IPS-18c (cell line): ENCODE results near the gene DYNLT1.
"Not testable (repeated sequence)": the region's sequence is repeated elsewhere in the genome, so short reads cannot be mapped to it uniquely, and the experiment has no call there.

Experiments
- H3K4me3 ChIP-seq: 2 replicates; pipeline ENCODE4 v1.7.0; 2013; ENCODE audit warnings: low read depth, mild to moderate bottlenecking, low read length, moderate library complexity; ENCODE audit not compliant: insufficient read depth
- H3K9me3 ChIP-seq: one replicate; pipeline ENCODE4 v1.6.1; 2013; ENCODE audit warnings: mild to moderate bottlenecking, low read length, moderate library complexity; ENCODE audit not compliant: control insufficient read depth, insufficient read depth

Gene DYNLT1

GRCh38 chr6:158667360-158667981, 22.9 kb upstream of the DYNLT1 start:
- H3K9me3 ChIP-seq: no peaks in the 10 kb centered on the region
- no peak overlapping the region for H3K4me3 ChIP-seq

DNA sequence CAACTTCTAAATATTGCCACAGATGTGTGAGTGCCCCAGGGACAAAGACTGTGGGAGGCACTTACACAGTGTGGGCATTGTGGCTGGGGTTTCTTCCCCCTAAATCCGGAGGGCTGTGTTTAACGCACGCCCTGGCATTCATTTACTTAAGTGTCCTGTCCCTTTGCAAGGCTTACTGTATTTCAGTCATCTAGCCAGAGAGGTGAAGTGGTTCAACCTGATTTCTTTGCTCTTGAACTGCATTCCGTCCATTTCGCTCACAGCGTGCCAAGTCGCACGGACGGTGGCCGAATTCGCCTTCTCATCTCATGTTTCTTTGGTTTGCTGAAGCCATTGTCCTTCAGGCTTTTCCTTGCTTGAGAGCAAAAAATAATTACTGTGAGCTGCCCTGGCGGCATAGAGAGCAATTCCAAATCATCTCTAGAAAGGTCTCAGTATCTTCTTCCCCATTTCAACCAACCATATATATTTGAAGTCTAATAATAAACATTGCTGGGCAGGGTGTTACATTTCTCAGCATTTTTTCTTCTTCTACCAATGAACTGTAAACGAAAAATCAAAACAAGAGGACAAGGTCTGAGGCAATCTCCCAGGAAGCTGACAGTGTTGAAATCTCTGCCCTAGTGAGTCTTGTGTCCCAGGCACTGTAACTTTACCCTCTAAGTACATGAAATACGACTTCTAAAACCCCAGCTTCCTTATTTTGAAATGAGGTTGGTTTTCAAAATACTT, 22.3 kb upstream of the DYNLT1 start:
- Histone ChIP-seq H3K9me3 (no peaks in the 10 kb centered on the region), H3K4me3 (no peak overlapping the region)

GRCh38 chr6:158665332-158665731, 20.8 kb upstream of the DYNLT1 start:
- Histone ChIP-seq H3K4me3 (no peak overlapping the region), H3K9me3 (no peaks in the 10 kb centered on the region)

DNA sequence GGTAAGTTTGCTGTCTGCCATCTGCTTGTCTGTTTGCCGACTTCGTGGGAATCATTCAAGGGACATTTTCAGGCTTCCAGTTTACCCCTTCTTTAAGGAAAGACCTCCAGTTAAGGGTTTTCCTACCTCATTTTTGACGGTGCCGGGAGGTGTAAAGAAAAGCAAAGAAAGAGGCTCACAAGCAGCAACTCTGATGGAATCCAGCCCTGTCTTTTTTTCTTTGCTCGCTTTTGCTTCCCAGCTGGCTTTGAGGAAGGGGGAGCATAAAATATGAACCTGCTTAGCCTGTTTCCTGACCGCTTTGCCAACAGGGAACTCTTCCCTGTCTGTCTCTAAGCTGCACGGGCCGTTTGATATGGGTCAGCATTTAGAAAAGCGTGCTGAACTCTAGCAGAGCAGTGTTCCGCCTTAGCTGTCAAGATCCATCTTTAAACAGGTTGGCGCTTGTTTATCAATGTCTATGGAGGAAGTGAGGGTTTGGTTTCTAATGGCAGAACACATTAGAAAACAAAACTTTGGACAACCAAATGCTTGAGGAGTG, 19.2 kb upstream of the DYNLT1 start:
- no peaks in the 10 kb centered on the region for H3K9me3 ChIP-seq
- H3K4me3 ChIP-seq: no peak overlapping the region

DNA sequence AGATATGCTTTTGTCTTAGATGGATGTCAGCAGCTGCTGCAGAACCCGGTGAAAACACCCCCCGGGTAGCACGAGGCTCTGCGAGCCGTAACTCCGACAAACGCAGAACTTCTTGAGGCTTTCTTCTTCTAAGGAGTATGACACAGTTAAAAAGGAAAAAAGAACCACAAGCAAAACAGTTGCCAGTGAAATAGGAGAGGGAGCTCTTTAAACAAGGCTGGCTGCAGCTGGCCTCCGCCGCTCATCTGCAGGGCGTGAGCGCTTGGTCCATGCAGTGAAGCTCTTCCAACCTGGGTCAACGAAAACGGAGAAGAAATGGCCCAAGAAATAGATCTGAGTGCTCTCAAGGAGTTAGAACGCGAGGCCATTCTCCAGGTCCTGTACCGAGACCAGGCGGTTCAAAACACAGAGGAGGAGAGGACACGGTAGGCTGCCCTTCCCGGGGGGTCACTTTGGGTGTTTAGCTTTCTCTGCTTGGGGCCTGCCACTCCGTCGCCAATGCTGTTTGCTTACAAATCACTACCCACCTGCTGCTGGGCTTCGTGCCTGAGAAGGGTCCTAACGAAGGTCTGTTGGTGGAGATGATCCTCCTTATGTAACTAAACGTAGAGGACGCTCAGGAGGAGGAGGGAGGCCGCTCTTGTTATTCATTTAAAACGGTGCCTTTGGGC, 18.5 kb upstream of the DYNLT1 start:
- H3K9me3 ChIP-seq: no peaks in the 10 kb centered on the region
- peak overlapping the region; percentile 10; the same call in 1 of the 2 replicates for H3K4me3 ChIP-seq

- H3K4me3 ChIP-seq: no peak overlapping the region
- no peaks in the 10 kb centered on the region for H3K9me3 ChIP-seq
These were observed 18.0 kb upstream of the DYNLT1 start for GRCh38 chr6:158662607-158662953.

DNA sequence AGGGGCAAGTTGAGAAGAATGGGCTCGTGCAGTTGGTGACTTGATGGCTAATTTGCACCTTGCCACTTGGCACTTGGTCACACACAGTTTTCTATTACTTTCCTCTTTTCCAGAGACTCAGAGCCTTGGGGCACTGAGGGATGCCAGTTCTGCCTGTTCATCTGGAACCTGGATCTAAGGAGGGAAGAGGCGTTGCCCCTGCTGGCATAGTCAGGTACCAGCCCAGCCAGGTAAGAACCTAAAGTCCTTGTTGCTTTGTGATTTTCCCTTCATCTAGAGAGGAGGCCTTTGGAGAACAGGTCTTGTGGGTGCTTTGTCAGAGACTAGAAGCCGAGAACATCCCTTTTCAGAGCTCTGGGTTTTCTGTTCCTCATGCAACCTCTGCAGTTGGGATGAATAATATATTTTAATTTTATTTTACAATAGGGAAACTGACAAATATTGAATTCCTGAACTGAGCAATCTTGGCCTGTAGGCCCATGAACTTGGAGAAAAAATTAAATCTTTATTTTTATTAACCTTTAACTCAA, 16.7 kb upstream of the DYNLT1 start:
- Histone ChIP-seq H3K9me3 (no peaks in the 10 kb centered on the region), H3K4me3 (no peak overlapping the region)

- Histone ChIP-seq H3K4me3 (no peak overlapping the region), H3K9me3 (no peaks in the 10 kb centered on the region)
These were observed 15.8 kb upstream of the DYNLT1 start for GRCh38 chr6:158660333-158660754.

GRCh38 chr6:158656986-158657385, 12.4 kb upstream of the DYNLT1 start:
- H3K9me3 ChIP-seq, H3K4me3 ChIP-seq: not testable (repeated sequence)

- no peaks in the 10 kb centered on the region for H3K9me3 ChIP-seq
- H3K4me3 ChIP-seq: no peak overlapping the region
These were observed 11.3 kb upstream of the DYNLT1 start for GRCh38 chr6:158655569-158656450.

- Histone ChIP-seq H3K4me3 (no peak overlapping the region), H3K9me3 (no peaks in the 10 kb centered on the region)
These were observed 10.5 kb upstream of the DYNLT1 start for GRCh38 chr6:158654960-158655489.

DNA sequence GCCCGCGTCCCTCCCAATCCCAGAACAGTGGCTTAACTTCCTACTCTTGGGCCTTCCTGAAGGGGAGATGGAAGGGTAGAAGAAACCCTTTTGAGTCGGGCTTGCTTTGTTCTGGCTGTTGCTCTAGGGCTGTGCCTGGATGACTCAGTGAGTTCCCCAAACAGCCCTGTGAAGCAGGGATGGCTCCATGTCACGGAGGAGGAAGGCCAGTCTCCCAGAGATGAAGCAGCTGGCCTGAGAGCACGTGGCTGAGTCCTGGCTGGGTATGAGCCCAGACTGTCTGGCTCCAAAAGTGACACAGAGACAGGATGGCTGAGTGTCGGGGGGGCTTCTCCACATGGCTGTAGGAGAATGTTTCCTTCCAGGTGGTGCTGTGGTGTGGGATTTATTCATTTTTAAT, 10.0 kb upstream of the DYNLT1 start:
- Histone ChIP-seq H3K4me3 (no peak overlapping the region), H3K9me3 (no peaks in the 10 kb centered on the region)

DNA sequence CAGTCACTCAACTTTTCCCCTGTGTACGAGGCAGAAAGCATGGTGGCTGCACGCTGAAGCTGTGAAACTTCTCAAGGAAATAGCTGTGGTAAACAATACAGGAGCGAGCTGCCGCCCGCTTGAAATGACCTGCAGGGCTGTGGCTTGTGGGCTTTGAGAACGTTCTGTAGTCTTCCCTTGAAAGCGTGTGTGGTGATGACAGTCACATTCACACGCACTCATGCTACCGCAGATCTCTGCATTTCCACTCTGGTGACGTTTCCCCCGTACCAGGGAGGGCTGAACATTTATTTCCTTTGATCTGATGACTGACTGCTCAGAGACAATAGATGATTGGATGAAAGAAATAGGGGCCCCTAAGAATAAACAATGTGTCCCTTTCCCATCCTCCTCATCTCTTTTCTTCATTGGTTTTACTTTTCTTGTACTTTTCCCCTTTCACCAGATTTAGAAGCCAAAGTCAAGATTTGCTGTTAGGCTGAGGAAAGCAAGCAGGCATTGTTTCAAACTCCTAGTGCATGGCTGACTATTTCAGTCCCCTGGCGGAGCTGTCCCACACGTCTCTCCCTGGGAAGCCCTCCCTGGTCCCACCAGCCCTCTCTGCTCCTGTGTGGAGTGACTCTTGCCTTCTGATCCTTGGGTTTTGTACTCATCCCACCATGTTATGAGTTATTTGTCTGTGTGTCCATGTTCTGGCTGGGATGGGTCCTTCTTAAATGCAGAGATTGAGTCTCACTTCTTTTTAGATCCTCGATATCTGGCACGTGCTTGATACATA, 9.2 kb upstream of the DYNLT1 start:
- H3K4me3 ChIP-seq: no peak overlapping the region
- no peaks in the 10 kb centered on the region for H3K9me3 ChIP-seq

DNA sequence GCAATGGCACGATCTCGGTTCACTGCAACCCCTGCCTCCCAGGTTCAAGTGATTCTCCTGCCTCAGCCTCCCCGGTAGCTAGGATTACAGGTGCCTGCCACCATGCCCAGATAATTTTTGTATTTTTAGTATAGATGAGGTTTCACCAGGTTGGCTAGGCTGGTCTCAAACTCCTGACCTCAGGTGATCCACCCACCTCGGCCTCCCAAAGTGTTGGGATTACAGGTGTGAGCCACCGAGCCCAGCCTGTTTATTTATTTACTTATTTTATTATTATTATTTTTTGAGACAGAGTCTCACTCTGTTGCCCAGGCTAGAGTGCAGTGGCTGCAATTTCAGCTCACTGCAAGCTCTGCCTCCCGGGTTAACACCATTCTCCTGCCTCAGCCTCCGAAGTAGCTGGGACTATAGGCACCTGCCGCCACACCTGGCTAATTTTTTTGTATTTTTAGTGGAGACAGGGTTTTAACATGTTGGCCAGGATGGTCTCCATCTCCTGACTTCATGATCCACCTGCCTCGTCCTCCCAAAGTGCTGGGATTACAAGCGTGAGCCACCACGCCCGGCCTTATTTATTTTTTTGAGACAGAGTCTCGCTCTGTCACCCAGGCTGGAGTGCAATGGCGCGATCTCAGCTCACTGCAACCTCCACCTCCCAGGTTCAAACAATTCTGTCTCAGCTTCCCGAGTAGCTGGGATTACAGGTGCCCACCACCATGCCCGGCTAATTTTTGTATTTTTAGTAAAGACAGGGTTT, 7.6 kb upstream of the DYNLT1 start:
- H3K9me3 ChIP-seq, H3K4me3 ChIP-seq: not testable (repeated sequence)

GRCh38 chr6:158649289-158650143, 5.0 kb upstream of the DYNLT1 start, which contains the start of gene SYTL3:
Gene SYTL3, plus strand, starts transcription at chr6:158650054. Its CDS starts 13,215 bp downstream, at chr6:158663269.
- Histone ChIP-seq H3K4me3 (no peak within 1 kb of the TSS), H3K9me3 (no peaks in the 10 kb centered on the region)
